Measurements from ENCODE around the gene GNG5. TPM values are rescaled to one million over a fixed set of nuclear protein-coding genes. Genes with fewer than 3 reads are reported as not detected.

Gene GNG5
- total RNA-seq, 1 experiment from 2014 or later: 193 TPM

DNA sequence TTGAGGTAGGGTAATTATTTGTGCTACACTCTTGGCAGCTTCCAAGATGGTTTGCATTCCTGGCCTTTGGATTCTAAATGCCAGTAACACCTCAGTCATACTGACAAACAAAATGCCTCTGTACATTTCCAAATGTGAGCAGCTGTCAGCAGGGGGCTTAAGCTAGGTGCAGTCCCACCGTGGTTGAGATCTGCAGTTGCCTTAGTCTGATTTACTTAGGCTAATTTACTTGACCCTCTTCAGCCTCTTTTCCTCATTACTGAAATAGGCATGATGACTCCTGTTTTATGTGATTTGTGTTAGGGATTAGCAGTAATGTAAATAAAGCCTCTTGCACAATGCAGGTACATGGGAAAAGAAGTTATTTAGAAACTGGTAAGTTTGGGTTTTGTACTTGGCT lies 13.7 kb downstream of the GNG5 start:
- H3K9me3 ChIP-seq (ENCODE audit: control insufficient read depth in 1 of 2, insufficient read depth in 1 of 2, low read depth in 1 of 2, low read length in 2 of 2): no peaks in the 10 kb centered on the region
- RAD21 ChIA-PET (ENCODE audit: low non-redundant PET in 1 of 2, low total read pairs in 2 of 2, uncharacterized antibody in 2 of 2, unreplicated experiment in 2 of 2): no interaction called here
- no peak for DNase-seq (ENCODE audit: low read depth, low spot score)
- no peak overlapping the region for H3K9ac ChIP-seq (ENCODE audit: low read length)
- no peaks in the 10 kb centered on the region for H3K27me3 ChIP-seq (ENCODE audit: insufficient read depth, low read length)
- peaks cover 68% of the 10 kb centered on the region for H3K79me2 ChIP-seq (ENCODE audit: insufficient read depth, low read length)
- POLR2A ChIA-PET: no interaction called here
- no peak overlapping the region for H3K27ac ChIP-seq (ENCODE audit: low read depth, low read length)
- no peak for ATAC-seq
- TF ChIP-seq ZBTB33 (IDR thresholded peaks at IDR 0.05; ENCODE audit: extremely low read depth, insufficient replicate concordance, low read length): no peak
- no peak for TF ChIP-seq CTCF (IDR thresholded peaks at IDR 0.05 in 2 of 3, conservative IDR thresholded peaks at IDR 0.05 in 1 of 3; ENCODE audit: borderline replicate concordance in 1 of 3, insufficient read depth in 1 of 3, low read depth in 2 of 3, low read length in 2 of 3)
- TF ChIP-seq POLR2A (IDR thresholded peaks at IDR 0.05; ENCODE audit: borderline replicate concordance, extremely low read depth, insufficient read depth, insufficient read length): no peak
- no peak for TF ChIP-seq REST (IDR thresholded peaks at IDR 0.05; ENCODE audit: low read depth)
- TF ChIP-seq ELF1 (IDR thresholded peaks at IDR 0.05; ENCODE audit: borderline replicate concordance, low read depth): no peak
- no peak for TF ChIP-seq SRF (IDR thresholded peaks at IDR 0.05; ENCODE audit: low read depth)
- H4K20me1 ChIP-seq (ENCODE audit: insufficient read depth): peaks cover 5% of the 10 kb centered on the region; the same call in 1 of the 2 replicates
- peaks cover 48 to 74% of the 10 kb centered on the region in 2 experiments for H3K36me3 ChIP-seq (ENCODE audit: control insufficient read depth in 1 of 2, insufficient read depth in 2 of 2, low read length in 2 of 2)
- H3K4me2 ChIP-seq (ENCODE audit: low read length): no peak overlapping the region
- intact Hi-C loops (cut with micrococcal nuclease): loop anchor here (5.0 kb wide), 1 partner anchor 350 kb away; the partner anchor contains the start of gene PRKACB
- H2AFZ ChIP-seq (ENCODE audit: low read depth, low read length, poor library complexity, severe bottlenecking): no peak overlapping the region
- no peaks in the 10 kb centered on the region for H3K9me2 ChIP-seq (ENCODE audit: insufficient read depth)
- BruUV-seq (replicated peaks): no TSS peak
- CTCF ChIA-PET: no interaction called here
- no peaks in the 10 kb centered on the region for H3K4me1 ChIP-seq (ENCODE audit: control insufficient read depth in 1 of 2, insufficient read depth in 2 of 2, low read length in 2 of 2)
- no peak overlapping the region for H3K4me3 ChIP-seq (replicated peaks in 1 of 2; ENCODE audit: low read depth in 1 of 2, low read length in 2 of 2)
